GM15510 (cell line): ENCODE measurements around the gene SCUBE1.

Experiments
- POLR2A ChIP-seq: IDR thresholded peaks from 3 replicates; pipeline ENCODE4 v1.6.1; 2011; ENCODE audit warnings: borderline replicate concordance; ENCODE audit not compliant: insufficient read length; ENCODE audit errors: extremely low read depth

The SCUBE1 gene

GRCh38 chr22:43168471-43169309 lies 174.5 kb downstream of the SCUBE1 start:
- TF ChIP-seq POLR2A: no peak

GRCh38 chr22:43167001-43167589 lies 176.1 kb downstream of the SCUBE1 start:
- TF ChIP-seq POLR2A: no peak

- no peak for TF ChIP-seq POLR2A
Measured at GRCh38 chr22:43166132-43166930, 176.8 kb downstream of the SCUBE1 start.

- TF ChIP-seq POLR2A: no peak
Measured at GRCh38 chr22:43164636-43165035, 178.5 kb downstream of the SCUBE1 start.

- TF ChIP-seq POLR2A: no peak
Measured at GRCh38 chr22:43163241-43163795, 179.9 kb downstream of the SCUBE1 start.

GRCh38 chr22:43162412-43163150 lies 180.6 kb downstream of the SCUBE1 start:
- TF ChIP-seq POLR2A: no peak

- TF ChIP-seq POLR2A: no peak
Measured at GRCh38 chr22:43160497-43161126, 182.6 kb downstream of the SCUBE1 start.

- TF ChIP-seq POLR2A: no peak
Measured at GRCh38 chr22:43159484-43160178, 183.5 kb downstream of the SCUBE1 start.

GRCh38 chr22:43158778-43159483 lies 184.2 kb downstream of the SCUBE1 start:
- no peak for TF ChIP-seq POLR2A

- TF ChIP-seq POLR2A: no peak
Measured at GRCh38 chr22:43157874-43158546, 185.2 kb downstream of the SCUBE1 start.

GRCh38 chr22:43156413-43156812 lies 186.8 kb downstream of the SCUBE1 start:
- TF ChIP-seq POLR2A: no peak

GRCh38 chr22:43155789-43156188 lies 187.4 kb downstream of the SCUBE1 start:
- TF ChIP-seq POLR2A: no peak
